HG02885 (cell line): ENCODE data around the gene MEF2C.
A peak's percentile ranks its signal among the peaks of the same experiment; 100 is the strongest.

ENCODE experiments used
- ATAC-seq: cut with Tn5 transposase; IDR thresholded peaks from one replicate; pipeline ENCODE4 v1.9.1; 2021; ENCODE audit warnings: mild to moderate bottlenecking; ENCODE audit not compliant: unreplicated experiment, poor library complexity

MEF2C gene

GRCh38 chr5:88695232-88695631 is 187.8 kb downstream of the MEF2C start:
- ATAC-seq = no peak

DNA sequence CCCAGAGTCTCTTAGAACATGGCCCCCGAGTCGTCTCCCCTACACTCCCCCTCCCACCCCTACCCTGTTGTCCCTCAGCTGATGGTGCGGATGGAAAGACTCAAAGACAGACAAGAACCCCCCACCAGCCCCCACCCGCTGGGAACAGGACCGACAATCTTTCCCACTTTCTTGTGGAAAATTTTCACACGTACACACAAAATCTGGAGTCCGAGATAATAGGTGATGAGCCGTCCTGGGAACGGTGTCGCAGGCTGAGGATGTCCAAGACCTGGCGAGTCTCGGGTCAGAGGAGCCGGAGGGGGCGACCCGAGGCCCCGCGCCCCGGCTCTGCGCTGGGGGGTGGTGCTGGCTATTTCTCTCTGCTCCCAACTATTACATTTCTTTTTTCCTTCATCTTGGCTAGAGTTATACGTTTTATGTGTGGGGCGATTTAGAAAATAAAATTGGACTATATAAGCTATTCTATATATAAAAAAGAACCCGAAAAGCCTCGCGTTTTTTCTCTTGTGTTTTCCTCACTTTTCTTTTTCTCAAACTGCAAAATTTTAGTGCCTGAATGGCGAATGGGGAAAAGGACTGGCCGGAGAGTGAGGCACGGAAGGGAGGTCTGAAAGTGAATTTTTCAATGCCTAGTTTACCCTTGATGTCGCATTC is 188.8 kb downstream of the MEF2C start:
- no peak for ATAC-seq

GRCh38 chr5:88693071-88693932 is 189.7 kb downstream of the MEF2C start:
- ATAC-seq = no peak

- no peak for ATAC-seq
These were observed 190.8 kb downstream of the MEF2C start for GRCh38 chr5:88691945-88692868.

- no peak for ATAC-seq
These were observed 191.8 kb downstream of the MEF2C start for GRCh38 chr5:88691230-88691582.

DNA sequence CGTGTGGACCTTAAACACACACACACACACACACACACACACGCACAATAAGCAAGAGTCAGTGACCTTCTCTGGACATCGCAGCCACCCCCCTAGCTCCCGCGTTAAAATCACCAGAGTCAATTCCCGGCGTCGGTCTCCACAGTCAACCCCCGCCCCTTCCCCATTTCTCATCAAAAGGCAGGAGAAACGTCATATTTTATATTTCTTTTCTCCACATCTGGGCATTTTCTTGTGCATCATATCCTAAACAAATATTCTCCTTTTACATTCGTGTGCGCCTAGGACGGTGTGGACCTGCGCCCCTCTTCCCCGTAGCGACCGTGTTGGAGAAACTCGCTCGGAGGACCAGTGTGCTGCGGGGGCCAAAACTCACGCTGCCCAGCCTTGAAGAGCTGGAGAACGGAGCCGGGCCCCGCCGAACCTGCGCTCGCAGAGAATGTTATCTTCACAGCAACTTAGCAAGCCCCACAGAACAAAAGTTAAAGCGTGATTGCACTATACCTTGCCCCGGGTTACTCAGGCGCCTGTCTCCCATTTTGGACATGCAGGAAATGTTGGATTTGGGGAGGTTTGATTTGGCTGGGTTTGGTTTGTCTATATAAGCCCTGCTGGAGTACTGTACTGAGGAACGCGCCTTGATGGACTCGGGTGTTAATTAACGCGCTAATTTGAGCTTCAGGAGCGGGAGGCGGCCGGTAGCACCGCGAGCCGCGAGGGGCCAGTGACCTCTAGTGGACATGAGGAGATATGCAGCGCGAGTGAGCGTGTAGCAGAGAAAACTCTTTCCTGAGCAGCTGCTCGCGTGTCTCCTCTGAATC is 192.4 kb downstream of the MEF2C start:
- peak; percentile 88 for ATAC-seq

DNA sequence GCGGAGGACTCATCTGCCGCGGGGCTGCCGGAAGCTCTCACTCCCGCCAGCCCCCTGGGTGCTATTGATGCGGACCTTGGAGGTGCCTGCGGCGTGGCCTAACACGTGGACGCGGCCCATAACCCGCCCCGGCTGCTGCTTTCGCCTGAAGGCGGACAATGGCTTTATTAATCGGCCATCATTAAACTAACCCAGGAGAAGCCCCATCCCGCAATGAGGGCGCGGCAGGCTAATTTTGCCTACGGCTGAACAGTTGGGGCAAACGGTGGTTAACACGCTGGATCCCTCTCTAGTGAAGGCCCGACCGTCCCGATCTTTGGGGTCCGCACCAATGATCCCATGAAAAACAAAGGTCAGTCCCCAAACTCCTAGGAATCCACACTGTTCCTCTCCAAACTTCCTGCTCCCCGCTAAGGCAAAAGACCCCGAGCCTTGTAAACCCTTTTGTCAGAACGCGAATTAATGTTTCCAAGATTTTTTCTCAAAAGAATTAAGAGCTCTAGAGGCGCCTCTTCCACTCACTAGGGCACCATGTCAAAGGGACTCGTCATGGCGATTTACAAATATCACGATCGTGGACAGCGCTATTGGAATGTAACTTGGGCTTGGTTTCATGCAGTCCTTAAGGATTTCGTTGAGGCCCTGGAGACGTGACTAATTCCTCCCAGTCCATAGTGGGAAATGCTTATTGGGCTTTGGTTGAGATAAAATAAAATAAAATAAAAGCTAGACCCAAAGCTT is 193.1 kb downstream of the MEF2C start:
- no peak for ATAC-seq

DNA sequence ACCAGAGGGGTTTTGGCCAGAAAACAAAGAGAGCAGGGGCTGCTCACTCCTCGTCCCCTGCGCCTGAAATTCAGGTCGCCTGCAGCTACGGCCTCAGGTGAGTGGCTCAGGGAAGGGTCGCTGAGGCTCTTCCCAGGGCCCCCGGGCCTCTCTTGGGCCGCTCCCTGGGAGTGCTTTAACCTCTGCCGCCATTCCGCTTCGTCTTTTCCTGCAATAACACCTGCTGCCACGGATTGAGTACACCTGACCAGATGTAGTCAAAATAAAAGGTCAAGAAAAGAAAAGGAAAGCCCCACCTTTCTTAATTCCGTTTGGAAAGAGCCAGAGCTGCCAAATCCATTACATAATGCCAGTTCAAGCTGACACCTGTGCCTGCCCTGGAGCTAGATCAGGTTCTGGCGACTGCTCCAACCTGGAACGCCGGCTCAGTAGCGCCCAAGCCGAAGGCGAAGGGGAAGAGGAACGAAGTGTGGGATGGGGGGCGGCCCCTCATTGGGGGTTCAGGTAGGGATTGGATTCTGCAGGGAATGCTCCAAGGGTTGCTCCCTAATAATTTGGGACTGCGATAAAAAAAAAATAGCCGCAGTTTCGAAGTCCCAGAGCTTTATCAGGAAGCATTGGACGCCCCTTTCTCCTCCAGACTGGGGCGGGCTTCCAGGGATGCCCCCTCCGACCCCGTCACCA is 193.9 kb downstream of the MEF2C start:
- no peak for ATAC-seq

GRCh38 chr5:88688156-88688983 is 194.6 kb downstream of the MEF2C start:
- ATAC-seq = no peak

DNA sequence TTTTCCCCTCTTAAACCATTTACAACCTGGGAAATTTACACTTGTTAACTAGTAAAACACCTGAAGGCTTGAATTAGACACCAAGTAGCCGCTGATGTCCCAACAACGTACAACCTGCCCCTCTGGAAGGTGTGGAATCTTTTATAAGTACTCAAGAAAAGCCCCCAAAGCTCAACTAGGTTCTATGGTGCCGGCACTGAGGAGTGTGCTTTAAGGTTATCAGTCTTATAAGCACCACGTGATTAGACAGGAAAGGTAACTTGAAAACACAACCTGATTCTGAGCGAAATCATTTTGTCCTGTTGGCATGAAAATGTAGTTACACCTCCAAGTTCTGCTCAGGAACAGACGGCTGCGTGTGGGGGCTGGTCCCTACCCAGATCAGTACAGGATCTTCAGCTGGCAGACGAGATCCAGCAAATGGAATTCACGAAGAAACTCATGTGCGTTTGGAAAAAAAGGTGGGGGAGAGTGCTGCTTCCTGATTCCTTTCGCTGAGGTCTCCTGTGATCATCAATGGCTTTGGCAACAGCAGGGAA is 195.5 kb downstream of the MEF2C start:
- ATAC-seq = no peak

DNA sequence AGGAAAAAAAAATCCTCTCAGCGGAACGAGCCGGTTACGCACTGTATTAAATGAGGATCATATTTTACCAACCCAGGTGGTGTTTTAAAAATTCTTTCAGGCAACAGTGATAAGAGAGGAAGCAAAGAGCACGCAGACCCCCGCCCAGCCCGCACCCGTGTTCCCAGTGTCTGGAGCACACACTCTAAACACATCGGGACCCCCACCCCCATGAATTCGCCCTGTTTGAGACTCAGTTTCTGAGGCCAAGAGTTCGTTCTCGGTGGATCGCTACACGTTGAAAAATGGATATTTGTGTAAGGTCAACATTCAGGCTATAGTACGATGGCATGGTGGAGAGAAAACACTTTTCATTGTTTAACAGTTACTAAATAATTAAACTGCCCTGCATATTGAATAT is 196.3 kb downstream of the MEF2C start:
- no peak for ATAC-seq

DNA sequence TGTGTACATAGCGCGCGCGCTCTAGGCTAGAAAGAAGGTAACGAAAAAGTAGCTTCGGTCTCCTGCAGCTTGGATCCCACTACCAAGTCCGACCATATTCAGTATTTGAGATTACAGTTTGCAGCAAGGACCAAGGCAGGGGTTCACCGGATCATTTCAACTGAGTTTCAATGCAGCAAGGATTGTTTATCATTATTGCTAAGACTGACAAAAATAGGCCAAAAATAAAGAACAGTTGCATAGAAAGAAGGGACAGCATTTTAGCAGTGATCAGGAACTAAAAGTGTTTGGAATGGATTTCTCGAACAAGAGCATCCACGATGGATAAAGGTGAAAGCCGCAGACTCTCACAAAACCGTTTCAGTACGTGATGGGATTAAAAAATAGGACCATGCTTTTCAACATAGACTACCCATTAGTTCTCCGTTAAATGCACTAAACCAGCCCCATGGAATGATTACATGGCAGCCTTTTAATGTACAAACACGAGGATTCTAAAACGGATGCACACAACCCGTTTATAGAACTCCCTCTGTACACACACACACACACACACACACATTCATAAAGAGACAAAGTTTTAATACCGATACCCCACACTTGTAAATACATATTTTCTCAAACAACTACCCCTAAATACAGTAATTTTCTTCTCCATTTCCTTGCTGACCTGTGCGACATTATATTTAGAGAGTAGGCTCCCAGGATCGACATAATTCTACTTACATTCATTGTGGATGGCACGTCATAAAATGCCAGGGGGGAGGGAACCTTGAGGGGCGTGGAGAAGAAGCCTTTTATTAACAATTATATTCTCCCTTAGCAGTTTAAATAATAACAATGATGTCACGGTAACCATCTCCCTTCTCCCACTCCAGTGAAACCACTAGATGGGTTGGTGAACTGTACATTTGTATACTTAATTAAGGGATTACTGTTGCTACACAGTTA is 197.1 kb downstream of the MEF2C start:
- no peak for ATAC-seq

DNA sequence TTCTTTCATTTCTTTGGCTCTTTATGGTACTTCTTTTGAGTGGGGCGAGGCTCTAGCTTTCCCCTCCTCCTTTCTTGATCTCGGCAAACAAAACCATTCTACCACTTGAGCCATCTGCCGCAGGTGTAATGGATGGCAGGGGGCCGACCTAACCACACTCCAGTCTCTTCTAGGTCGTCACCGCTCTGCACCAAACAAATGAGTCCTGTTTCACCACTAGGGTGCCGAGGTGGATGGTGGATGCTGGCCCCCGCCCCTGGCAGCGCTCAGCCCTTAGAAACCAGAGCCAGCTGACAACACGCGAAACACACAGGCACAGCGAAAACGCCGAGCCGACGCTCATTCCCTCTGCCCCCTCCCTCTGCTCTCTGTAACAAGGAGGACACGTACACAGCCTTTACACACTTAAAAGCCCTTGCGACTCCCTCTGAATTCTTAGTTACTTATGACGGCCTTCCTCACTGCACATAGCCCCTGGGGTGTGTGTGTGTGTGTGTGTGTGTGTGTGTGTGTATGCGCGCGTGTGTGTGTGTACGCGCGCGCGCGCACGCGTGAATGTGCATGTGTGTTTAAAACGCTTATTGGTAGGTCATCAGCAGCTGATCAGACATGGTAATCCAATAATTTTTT is 199.4 kb downstream of the MEF2C start:
- peak; percentile 24 for ATAC-seq

DNA sequence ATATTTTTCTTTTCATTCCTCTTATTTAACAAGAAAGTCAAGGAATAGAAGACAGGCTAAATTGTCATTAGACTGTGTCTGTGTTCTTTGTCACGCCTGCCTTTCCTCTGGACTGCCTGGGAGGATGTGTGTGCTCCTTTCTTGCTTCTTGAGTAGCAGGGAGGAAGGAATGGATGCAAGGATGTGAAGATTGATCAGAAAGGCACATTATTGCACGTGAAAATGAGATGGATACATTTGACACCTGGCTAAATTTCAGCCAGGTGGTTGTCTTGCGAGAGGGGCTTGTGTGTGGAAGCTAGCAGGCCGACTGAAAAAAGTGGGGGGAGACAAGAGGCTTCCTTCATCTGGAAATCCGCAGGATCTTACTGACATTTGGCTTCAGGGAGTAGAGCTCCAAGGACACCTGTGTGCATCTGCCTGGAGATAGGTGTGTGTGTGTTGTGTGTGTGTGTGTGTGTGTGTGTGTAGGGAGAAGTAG is 200.1 kb downstream of the MEF2C start:
- ATAC-seq = no peak

DNA sequence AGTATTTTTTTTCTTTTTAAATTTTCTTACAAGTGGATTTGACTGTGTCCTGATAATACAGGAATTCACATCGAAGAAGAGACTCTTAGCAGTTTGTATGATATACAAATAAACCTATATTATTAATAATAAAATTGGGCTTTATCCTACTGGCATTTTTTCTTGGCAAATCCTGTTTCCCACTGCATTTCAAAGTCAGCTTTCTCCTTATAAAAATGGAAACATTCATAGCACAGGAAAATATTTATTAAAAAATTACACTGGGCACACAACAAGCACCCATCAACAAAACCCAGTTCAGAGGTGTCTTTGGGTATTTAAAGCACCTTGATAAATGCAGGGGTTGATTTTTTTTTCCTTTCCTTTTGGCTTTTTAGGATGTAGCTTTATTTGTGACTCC is 200.9 kb downstream of the MEF2C start:
- no peak for ATAC-seq

- no peak for ATAC-seq
These were observed 201.7 kb downstream of the MEF2C start for GRCh38 chr5:88681211-88681803.
